ENCODE data around the gene STON2. TPM values are rescaled to one million over a fixed set of nuclear protein-coding genes. Genes with fewer than 3 reads are reported as not detected.

Gene STON2
- total and polyA plus RNA-seq, 2 of the 13 experiments (the other 11 are each of a cell fraction or from before 2014, with no cell fraction given) = 2.1 to 11.0 TPM

GRCh38 chr14:81221579-81222102 is 178.5 kb downstream of the STON2 start (continued):
- TF ChIP-seq, protein P1, sequence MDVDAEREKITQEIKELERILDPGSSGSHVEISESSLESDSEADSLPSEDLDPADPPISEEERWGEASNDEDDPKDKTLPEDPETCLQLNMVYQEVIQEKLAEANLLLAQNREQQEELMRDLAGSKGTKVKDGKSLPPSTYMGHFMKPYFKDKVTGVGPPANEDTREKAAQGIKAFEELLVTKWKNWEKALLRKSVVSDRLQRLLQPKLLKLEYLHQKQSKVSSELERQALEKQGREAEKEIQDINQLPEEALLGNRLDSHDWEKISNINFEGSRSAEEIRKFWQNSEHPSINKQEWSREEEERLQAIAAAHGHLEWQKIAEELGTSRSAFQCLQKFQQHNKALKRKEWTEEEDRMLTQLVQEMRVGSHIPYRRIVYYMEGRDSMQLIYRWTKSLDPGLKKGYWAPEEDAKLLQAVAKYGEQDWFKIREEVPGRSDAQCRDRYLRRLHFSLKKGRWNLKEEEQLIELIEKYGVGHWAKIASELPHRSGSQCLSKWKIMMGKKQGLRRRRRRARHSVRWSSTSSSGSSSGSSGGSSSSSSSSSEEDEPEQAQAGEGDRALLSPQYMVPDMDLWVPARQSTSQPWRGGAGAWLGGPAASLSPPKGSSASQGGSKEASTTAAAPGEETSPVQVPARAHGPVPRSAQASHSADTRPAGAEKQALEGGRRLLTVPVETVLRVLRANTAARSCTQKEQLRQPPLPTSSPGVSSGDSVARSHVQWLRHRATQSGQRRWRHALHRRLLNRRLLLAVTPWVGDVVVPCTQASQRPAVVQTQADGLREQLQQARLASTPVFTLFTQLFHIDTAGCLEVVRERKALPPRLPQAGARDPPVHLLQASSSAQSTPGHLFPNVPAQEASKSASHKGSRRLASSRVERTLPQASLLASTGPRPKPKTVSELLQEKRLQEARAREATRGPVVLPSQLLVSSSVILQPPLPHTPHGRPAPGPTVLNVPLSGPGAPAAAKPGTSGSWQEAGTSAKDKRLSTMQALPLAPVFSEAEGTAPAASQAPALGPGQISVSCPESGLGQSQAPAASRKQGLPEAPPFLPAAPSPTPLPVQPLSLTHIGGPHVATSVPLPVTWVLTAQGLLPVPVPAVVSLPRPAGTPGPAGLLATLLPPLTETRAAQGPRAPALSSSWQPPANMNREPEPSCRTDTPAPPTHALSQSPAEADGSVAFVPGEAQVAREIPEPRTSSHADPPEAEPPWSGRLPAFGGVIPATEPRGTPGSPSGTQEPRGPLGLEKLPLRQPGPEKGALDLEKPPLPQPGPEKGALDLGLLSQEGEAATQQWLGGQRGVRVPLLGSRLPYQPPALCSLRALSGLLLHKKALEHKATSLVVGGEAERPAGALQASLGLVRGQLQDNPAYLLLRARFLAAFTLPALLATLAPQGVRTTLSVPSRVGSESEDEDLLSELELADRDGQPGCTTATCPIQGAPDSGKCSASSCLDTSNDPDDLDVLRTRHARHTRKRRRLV (CRISPR knock-in tag; IDR thresholded peaks at IDR 0.05) = 0 out of 2 replicates have a peak, but pooled peaks have one; percentile 12
- TF ChIP-seq, protein P2, sequence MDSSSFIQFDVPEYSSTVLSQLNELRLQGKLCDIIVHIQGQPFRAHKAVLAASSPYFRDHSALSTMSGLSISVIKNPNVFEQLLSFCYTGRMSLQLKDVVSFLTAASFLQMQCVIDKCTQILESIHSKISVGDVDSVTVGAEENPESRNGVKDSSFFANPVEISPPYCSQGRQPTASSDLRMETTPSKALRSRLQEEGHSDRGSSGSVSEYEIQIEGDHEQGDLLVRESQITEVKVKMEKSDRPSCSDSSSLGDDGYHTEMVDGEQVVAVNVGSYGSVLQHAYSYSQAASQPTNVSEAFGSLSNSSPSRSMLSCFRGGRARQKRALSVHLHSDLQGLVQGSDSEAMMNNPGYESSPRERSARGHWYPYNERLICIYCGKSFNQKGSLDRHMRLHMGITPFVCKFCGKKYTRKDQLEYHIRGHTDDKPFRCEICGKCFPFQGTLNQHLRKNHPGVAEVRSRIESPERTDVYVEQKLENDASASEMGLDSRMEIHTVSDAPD (CRISPR knock-in tag; IDR thresholded peaks at IDR 0.05) = no peak
- TF ChIP-seq ZSCAN25 (CRISPR knock-in tag; IDR thresholded peaks at IDR 0.05) (no peak), PHF21A (CRISPR knock-in tag; IDR thresholded peaks at IDR 0.05) (0 out of 2 replicates have a peak, but pooled peaks have one; percentile 38), RBM22 (optimal IDR thresholded peaks at IDR 0.05; ENCODE audit: low read length) (no peak), MYC (CRISPR knock-in tag; IDR thresholded peaks at IDR 0.05; ENCODE audit: borderline replicate concordance) (no peak), POLR2G (IDR thresholded peaks at IDR 0.05; ENCODE audit: low read depth, low read length) (peak; percentile 6; the same call in 1 of the 2 replicates), ZNF777 (CRISPR knock-in tag; IDR thresholded peaks at IDR 0.05) (no peak), KLF13 (CRISPR knock-in tag; IDR thresholded peaks at IDR 0.05) (no peak), ZMYM3 (CRISPR knock-in tag; IDR thresholded peaks at IDR 0.05) (peak; percentile 25; the same call in 1 of the 2 replicates), ZNF558 (CRISPR knock-in tag; IDR thresholded peaks at IDR 0.05; ENCODE audit: borderline replicate concordance) (peak; percentile 82; the same call in 1 of the 2 replicates), NR2F1 (CRISPR knock-in tag; IDR thresholded peaks at IDR 0.05) (0 out of 4 replicates have a peak, but pooled peaks of 1 of the 2 experiments have one; percentile 15), PHB2 (IDR thresholded peaks at IDR 0.05; ENCODE audit: partially characterized antibody) (no peak)
- TF ChIP-seq, protein P3, sequence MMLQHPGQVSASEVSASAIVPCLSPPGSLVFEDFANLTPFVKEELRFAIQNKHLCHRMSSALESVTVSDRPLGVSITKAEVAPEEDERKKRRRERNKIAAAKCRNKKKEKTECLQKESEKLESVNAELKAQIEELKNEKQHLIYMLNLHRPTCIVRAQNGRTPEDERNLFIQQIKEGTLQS (CRISPR knock-in tag; IDR thresholded peaks at IDR 0.05) = no peak
- TF ChIP-seq, protein P4, sequence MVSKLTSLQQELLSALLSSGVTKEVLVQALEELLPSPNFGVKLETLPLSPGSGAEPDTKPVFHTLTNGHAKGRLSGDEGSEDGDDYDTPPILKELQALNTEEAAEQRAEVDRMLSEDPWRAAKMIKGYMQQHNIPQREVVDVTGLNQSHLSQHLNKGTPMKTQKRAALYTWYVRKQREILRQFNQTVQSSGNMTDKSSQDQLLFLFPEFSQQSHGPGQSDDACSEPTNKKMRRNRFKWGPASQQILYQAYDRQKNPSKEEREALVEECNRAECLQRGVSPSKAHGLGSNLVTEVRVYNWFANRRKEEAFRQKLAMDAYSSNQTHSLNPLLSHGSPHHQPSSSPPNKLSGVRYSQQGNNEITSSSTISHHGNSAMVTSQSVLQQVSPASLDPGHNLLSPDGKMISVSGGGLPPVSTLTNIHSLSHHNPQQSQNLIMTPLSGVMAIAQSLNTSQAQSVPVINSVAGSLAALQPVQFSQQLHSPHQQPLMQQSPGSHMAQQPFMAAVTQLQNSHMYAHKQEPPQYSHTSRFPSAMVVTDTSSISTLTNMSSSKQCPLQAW (CRISPR knock-in tag; IDR thresholded peaks at IDR 0.05) = 0 out of 2 replicates have a peak, but pooled peaks have one; percentile 9
- TF ChIP-seq, protein P5, sequence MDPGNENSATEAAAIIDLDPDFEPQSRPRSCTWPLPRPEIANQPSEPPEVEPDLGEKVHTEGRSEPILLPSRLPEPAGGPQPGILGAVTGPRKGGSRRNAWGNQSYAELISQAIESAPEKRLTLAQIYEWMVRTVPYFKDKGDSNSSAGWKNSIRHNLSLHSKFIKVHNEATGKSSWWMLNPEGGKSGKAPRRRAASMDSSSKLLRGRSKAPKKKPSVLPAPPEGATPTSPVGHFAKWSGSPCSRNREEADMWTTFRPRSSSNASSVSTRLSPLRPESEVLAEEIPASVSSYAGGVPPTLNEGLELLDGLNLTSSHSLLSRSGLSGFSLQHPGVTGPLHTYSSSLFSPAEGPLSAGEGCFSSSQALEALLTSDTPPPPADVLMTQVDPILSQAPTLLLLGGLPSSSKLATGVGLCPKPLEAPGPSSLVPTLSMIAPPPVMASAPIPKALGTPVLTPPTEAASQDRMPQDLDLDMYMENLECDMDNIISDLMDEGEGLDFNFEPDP (CRISPR knock-in tag; conservative IDR thresholded peaks at IDR 0.05) = no peak
- TF ChIP-seq, protein P6, sequence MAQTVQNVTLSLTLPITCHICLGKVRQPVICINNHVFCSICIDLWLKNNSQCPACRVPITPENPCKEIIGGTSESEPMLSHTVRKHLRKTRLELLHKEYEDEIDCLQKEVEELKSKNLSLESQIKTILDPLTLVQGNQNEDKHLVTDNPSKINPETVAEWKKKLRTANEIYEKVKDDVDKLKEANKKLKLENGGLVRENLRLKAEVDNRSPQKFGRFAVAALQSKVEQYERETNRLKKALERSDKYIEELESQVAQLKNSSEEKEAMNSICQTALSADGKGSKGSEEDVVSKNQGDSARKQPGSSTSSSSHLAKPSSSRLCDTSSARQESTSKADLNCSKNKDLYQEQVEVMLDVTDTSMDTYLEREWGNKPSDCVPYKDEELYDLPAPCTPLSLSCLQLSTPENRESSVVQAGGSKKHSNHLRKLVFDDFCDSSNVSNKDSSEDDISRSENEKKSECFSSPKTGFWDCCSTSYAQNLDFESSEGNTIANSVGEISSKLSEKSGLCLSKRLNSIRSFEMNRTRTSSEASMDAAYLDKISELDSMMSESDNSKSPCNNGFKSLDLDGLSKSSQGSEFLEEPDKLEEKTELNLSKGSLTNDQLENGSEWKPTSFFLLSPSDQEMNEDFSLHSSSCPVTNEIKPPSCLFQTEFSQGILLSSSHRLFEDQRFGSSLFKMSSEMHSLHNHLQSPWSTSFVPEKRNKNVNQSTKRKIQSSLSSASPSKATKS (CRISPR knock-in tag; IDR thresholded peaks at IDR 0.05) = 0 out of 2 replicates have a peak, but pooled peaks have one; percentile 27
